Measurements from ENCODE around the gene GGTLC1.
"Not testable (repeated sequence)": the region's sequence is repeated elsewhere in the genome, so short reads cannot be mapped to it uniquely, and the experiment has no call there.

DNA sequence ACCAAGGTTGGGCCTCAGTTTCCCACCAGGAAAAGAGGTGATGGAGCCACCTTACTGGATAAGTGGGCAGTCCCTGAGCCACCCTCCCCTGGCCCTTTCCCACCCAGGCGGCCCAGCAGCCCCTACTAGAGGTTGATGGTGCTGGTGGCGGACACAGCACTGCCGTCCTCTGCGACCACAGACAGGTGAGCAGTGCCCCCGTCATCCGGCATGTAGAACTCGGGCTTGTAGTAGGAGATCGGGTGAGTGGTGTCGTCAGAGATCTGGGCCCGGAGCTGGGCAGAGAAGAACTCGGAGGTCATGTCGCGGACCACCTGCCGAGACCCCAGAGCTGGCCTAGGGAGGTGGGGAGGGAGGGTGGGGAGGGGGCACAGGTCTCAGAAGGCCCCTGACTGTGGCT, 2.3 kb downstream of the GGTLC1 start:
- not testable (repeated sequence) for TF ChIP-seq TEAD4, SRF, TBP (IDR thresholded peaks at IDR 0.05; ENCODE audit: low read depth, low read length)
- TF ChIP-seq, protein P1, sequence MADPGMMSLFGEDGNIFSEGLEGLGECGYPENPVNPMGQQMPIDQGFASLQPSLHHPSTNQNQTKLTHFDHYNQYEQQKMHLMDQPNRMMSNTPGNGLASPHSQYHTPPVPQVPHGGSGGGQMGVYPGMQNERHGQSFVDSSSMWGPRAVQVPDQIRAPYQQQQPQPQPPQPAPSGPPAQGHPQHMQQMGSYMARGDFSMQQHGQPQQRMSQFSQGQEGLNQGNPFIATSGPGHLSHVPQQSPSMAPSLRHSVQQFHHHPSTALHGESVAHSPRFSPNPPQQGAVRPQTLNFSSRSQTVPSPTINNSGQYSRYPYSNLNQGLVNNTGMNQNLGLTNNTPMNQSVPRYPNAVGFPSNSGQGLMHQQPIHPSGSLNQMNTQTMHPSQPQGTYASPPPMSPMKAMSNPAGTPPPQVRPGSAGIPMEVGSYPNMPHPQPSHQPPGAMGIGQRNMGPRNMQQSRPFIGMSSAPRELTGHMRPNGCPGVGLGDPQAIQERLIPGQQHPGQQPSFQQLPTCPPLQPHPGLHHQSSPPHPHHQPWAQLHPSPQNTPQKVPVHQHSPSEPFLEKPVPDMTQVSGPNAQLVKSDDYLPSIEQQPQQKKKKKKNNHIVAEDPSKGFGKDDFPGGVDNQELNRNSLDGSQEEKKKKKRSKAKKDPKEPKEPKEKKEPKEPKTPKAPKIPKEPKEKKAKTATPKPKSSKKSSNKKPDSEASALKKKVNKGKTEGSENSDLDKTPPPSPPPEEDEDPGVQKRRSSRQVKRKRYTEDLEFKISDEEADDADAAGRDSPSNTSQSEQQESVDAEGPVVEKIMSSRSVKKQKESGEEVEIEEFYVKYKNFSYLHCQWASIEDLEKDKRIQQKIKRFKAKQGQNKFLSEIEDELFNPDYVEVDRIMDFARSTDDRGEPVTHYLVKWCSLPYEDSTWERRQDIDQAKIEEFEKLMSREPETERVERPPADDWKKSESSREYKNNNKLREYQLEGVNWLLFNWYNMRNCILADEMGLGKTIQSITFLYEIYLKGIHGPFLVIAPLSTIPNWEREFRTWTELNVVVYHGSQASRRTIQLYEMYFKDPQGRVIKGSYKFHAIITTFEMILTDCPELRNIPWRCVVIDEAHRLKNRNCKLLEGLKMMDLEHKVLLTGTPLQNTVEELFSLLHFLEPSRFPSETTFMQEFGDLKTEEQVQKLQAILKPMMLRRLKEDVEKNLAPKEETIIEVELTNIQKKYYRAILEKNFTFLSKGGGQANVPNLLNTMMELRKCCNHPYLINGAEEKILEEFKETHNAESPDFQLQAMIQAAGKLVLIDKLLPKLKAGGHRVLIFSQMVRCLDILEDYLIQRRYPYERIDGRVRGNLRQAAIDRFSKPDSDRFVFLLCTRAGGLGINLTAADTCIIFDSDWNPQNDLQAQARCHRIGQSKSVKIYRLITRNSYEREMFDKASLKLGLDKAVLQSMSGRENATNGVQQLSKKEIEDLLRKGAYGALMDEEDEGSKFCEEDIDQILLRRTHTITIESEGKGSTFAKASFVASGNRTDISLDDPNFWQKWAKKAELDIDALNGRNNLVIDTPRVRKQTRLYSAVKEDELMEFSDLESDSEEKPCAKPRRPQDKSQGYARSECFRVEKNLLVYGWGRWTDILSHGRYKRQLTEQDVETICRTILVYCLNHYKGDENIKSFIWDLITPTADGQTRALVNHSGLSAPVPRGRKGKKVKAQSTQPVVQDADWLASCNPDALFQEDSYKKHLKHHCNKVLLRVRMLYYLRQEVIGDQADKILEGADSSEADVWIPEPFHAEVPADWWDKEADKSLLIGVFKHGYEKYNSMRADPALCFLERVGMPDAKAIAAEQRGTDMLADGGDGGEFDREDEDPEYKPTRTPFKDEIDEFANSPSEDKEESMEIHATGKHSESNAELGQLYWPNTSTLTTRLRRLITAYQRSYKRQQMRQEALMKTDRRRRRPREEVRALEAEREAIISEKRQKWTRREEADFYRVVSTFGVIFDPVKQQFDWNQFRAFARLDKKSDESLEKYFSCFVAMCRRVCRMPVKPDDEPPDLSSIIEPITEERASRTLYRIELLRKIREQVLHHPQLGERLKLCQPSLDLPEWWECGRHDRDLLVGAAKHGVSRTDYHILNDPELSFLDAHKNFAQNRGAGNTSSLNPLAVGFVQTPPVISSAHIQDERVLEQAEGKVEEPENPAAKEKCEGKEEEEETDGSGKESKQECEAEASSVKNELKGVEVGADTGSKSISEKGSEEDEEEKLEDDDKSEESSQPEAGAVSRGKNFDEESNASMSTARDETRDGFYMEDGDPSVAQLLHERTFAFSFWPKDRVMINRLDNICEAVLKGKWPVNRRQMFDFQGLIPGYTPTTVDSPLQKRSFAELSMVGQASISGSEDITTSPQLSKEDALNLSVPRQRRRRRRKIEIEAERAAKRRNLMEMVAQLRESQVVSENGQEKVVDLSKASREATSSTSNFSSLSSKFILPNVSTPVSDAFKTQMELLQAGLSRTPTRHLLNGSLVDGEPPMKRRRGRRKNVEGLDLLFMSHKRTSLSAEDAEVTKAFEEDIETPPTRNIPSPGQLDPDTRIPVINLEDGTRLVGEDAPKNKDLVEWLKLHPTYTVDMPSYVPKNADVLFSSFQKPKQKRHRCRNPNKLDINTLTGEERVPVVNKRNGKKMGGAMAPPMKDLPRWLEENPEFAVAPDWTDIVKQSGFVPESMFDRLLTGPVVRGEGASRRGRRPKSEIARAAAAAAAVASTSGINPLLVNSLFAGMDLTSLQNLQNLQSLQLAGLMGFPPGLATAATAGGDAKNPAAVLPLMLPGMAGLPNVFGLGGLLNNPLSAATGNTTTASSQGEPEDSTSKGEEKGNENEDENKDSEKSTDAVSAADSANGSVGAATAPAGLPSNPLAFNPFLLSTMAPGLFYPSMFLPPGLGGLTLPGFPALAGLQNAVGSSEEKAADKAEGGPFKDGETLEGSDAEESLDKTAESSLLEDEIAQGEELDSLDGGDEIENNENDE (IDR thresholded peaks at IDR 0.05; ENCODE audit: insufficient replicate concordance, low read length) = not testable (repeated sequence)
- TF ChIP-seq, protein P2, sequence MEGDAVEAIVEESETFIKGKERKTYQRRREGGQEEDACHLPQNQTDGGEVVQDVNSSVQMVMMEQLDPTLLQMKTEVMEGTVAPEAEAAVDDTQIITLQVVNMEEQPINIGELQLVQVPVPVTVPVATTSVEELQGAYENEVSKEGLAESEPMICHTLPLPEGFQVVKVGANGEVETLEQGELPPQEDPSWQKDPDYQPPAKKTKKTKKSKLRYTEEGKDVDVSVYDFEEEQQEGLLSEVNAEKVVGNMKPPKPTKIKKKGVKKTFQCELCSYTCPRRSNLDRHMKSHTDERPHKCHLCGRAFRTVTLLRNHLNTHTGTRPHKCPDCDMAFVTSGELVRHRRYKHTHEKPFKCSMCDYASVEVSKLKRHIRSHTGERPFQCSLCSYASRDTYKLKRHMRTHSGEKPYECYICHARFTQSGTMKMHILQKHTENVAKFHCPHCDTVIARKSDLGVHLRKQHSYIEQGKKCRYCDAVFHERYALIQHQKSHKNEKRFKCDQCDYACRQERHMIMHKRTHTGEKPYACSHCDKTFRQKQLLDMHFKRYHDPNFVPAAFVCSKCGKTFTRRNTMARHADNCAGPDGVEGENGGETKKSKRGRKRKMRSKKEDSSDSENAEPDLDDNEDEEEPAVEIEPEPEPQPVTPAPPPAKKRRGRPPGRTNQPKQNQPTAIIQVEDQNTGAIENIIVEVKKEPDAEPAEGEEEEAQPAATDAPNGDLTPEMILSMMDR (IDR thresholded peaks at IDR 0.05; ENCODE audit: control extremely low read depth in 1 of 3, insufficient read depth in 1 of 3, low read depth in 1 of 3, low read length in 3 of 3) = not testable (repeated sequence)
- TF ChIP-seq, protein P3, sequence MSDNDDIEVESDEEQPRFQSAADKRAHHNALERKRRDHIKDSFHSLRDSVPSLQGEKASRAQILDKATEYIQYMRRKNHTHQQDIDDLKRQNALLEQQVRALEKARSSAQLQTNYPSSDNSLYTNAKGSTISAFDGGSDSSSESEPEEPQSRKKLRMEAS (IDR thresholded peaks at IDR 0.05) = not testable (repeated sequence)

Measured in H1 (cell line).